ENCODE results near the gene SPINK14. TPM values are rescaled to one million over a fixed set of nuclear protein-coding genes. Genes with fewer than 3 reads are reported as not detected.

SPINK14 gene
- polyA plus RNA-seq, 1 donor: not detected

DNA sequence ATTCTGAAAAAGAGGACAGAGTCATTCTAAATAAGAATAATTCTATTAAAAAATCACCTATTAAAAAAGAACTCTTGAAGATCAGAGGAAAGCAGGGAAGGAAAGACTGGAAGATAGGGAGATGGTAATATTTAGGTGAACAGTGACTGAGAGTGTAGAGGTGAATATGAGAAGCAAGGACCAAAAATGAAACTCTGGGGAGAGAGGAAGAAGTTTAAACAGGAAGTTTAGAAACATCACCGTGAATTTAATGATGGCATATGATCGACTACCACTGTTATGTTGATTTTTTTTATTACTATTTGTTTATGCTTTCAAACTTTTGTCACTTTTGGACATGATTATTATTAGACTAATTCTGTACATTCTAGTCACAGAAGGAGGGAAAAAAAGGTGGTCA is 32.8 kb downstream of the SPINK14 start:
- no peak for DNase-seq (ENCODE audit: low read depth)

- DNase-seq (ENCODE audit: low read depth): no peak
Observed at GRCh38 chr5:148202531-148203203, 34.3 kb downstream of the SPINK14 start, which contains the start of gene SPINK6. Gene SPINK6 (plus strand): TSS chr5:148203042. CDS start chr5:148203097, 55 bp downstream.

DNA sequence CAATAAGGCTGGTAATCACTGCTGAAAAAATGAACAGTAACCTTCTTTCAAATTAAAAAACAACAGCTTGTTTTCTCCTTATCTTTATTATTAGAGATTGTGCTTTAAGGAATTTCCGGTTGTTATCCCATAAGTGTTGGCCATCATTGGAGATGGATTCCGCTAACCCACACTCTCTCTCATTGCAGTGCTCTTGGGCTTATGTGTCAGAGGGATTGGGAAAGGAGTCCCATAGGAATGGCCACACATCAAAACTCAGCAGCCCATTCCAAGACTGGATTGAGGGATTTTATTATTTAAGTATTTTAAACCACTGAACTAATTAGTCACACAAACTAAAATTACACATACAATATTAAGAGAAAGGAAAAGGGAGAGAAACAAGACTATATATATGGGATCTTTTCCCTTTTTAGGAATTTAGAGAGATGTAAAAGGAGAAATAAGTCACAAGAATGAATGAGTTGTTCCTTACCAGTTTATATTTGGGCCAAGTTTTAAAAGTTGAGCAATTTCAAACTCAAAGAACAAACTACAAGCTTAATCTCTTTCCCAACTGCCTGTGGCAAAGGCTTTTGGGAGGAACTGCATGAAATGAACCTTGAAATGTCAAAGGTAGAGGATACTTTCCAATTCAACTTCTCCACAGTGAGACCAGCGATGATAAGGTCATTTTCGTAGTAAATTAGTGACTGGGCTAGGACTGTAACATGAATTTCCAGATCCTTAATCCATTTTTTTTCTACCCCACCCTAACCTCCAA is 36.9 kb downstream of the SPINK14 start:
- DNase-seq (ENCODE audit: low read depth): no peak

GRCh38 chr5:148205865-148206264 is 37.5 kb downstream of the SPINK14 start:
- DNase-seq (ENCODE audit: low read depth): no peak

DNA sequence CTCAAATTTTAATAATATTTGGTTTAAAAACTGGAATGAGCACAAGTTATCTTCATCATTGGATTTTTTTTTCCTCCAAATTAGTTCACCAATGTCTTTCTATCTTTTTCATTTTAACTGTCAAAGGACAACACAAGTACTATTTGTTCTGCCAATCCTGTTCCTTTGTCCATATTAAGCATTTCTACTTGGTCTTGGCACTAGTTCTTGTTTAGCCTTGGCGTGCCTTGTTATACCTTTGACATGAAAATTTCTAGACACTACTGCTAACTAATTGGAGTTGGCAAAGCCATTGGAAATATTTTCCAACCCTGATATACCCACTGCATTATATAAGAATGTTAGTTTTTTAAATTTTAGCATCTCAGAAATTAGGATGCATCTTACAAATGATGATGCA is 38.3 kb downstream of the SPINK14 start:
- DNase-seq (ENCODE audit: low read depth): no peak

- DNase-seq (ENCODE audit: low read depth): no peak
Observed at GRCh38 chr5:148208226-148208625, 39.9 kb downstream of the SPINK14 start.

DNA sequence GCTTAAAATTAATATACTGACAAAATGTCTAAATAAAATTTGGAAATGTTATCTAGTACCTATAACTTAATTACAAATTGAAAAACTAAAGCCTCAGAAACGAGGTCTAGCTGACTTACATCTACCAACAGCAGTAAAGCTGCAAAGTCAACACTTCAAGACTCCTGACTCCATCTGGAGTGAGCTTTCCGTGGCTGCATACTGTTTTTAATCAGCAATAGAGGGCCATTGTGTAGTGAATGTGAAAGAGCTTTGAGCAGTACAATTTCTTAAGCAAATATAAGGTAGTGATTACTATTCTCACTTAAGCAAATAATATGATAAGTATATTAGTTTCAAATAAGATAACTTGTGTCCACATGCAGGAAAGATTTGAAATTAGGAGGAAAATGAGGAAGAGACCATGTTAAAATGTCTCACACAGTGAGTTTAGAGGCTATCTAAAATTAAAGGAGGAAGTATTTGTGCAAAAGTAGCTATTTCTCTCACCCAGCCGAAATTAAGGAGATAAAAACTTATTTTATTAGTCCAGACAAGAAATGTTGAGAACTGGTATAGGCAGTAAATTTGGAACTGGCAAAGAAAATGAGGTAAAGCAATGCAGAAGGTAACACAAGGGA is 40.9 kb downstream of the SPINK14 start:
- DNase-seq (ENCODE audit: low read depth): no peak

- peak; percentile 5 for DNase-seq (ENCODE audit: low read depth)
Observed at GRCh38 chr5:148214665-148215185, 46.4 kb downstream of the SPINK14 start.

GRCh38 chr5:148221508-148221907 is 53.2 kb downstream of the SPINK14 start:
- DNase-seq (ENCODE audit: low read depth): no peak

DNA sequence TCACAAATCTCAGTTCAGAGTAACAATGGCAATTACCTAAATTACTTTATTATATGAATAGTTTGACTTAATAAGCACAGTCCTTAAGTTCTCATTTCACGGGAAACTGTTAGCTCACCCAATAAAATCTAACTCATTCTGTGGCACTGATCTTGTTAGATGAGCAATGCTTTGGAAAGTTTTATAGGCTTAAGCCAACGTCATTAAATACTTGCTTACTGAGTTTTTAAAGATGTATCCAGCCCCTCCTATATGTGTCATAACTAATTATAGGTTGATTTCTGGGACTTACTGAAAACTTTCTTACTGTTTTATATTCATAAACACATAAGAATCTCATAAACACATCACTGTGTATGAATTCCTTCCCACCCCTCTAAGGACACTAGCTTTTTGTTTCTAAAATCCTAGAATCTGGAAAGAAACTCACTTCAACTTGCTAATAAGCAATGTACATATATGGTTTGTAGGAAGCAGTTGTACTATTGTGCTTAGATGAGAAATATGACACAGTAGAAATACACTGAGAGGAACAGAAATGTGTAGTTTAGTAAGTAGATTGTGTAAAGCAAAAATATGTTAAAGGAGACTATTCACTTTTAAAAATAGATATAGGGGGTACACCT is 55.9 kb downstream of the SPINK14 start:
- no peak for DNase-seq (ENCODE audit: low read depth)

Other genes starting within 250 kb of the SPINK14 start
- gene SPINK5, start 104.6 kb upstream of the SPINK14 start, polyA plus RNA-seq (ENCODE audit: insufficient read length): not detected
- not detected for gene SPINK6, start 34.5 kb downstream of the SPINK14 start, polyA plus RNA-seq (ENCODE audit: insufficient read length)
- gene MARCOL, start 70.0 kb downstream of the SPINK14 start, polyA plus RNA-seq (ENCODE audit: insufficient read length): not detected
- gene SPINK13, start 100.2 kb downstream of the SPINK14 start, polyA plus RNA-seq (ENCODE audit: insufficient read length): 0.33 TPM
- gene SPINK7, start 143.9 kb downstream of the SPINK14 start, polyA plus RNA-seq (ENCODE audit: insufficient read length): 0.23 TPM
- gene SPINK9, start 167.0 kb downstream of the SPINK14 start, polyA plus RNA-seq (ENCODE audit: insufficient read length): not detected
- gene FBXO38, start 215.4 kb downstream of the SPINK14 start, polyA plus RNA-seq (ENCODE audit: insufficient read length): 26.4 TPM

All from forelimb muscle (tissue), 1 donor.